Measurements from ENCODE around the gene ZNF83.

Gene ZNF83

GRCh38 chr19:52566588-52566987, 71.6 kb downstream of the ZNF83 start:
- TF ChIP-seq CTCF (IDR thresholded peaks at IDR 0.05; ENCODE audit: extremely low read depth, missing control alignments), result no peak
- no peak for DNase-seq (ENCODE audit: low spot score)

- TF ChIP-seq CTCF (IDR thresholded peaks at IDR 0.05; ENCODE audit: extremely low read depth, missing control alignments), result no peak
- no peak for DNase-seq (ENCODE audit: low spot score)
Observed at GRCh38 chr19:52566121-52566520, 72.0 kb downstream of the ZNF83 start.

Data from GM20000 (cell line).